Fibroblast of lung (primary cell): ENCODE measurements around the gene HOXC12.

ENCODE experiments used
- EZH2 ChIP-seq: IDR thresholded peaks from 2 replicates; pipeline ENCODE4 v1.5.1; 2012; ENCODE audit warnings: low read length, control low read depth, mild to moderate bottlenecking; ENCODE audit errors: missing control alignments
- TF ChIP-seq, protein P1 (sequence below), 2 donors: IDR thresholded peaks in 1 of 2; conservative IDR thresholded peaks in 1 of 2; 1 replicate in 1 of 2; 2 replicates in 1 of 2; pipeline ENCODE4 v1.5.1; 2011 to 2012; ENCODE audit warnings: low read length in 2 of 2, control low read depth in 1 of 2, inconsistent platforms in 1 of 2, low read depth in 1 of 2, mild to moderate bottlenecking in 1 of 2

DNA sequence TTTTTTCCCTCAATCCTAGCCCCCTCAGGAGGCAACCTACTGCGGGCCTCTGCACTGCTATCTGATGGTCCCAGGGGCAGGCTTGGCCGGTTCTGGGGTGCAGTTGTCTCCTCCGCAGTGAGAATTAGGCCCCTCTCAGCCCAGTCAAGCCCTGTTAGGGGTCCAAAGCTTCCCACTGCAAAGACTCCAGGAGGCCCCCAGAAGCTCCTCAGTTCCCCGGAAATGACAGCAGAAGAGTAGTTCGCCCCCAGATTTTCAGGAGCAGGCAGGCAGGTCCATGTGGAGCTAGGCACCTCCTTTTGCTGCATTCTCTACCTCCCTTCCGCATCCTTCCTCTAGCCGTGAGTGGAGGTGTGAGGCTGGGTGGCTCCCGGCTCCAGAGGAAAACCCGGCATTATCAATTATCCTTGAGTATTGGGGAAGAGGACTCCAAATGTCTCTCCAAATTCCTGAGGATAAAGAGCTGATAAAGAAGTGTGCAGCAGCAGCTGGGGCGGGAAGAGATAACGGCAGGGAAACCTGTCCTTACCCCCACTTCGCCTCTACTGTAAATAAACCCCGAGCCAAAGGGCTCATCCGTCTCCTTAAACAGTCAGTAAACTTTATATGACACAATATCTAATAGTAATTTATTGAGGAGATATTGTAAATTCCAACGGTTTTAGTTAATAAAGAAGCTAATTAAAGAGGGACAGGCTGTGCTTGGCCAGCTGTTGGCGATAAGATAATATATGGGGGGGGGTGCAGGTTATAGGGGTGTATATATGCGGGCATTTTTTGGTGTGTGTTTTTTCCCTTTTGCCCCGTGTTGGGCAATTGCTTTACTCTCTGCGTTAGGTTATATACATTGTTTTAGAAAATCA is 641 bp upstream of the HOXC12 start:
- TF ChIP-seq, protein P1, sequence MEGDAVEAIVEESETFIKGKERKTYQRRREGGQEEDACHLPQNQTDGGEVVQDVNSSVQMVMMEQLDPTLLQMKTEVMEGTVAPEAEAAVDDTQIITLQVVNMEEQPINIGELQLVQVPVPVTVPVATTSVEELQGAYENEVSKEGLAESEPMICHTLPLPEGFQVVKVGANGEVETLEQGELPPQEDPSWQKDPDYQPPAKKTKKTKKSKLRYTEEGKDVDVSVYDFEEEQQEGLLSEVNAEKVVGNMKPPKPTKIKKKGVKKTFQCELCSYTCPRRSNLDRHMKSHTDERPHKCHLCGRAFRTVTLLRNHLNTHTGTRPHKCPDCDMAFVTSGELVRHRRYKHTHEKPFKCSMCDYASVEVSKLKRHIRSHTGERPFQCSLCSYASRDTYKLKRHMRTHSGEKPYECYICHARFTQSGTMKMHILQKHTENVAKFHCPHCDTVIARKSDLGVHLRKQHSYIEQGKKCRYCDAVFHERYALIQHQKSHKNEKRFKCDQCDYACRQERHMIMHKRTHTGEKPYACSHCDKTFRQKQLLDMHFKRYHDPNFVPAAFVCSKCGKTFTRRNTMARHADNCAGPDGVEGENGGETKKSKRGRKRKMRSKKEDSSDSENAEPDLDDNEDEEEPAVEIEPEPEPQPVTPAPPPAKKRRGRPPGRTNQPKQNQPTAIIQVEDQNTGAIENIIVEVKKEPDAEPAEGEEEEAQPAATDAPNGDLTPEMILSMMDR (conservative IDR thresholded peaks at IDR 0.05 in 1 of 2, IDR thresholded peaks at IDR 0.05 in 1 of 2; ENCODE audit: low read depth in 1 of 2, low read length in 2 of 2): no peak
- TF ChIP-seq EZH2: no peak
